GM21526 (cell line): Measurements from ENCODE around the gene PPP2R5D.
A peak's percentile ranks its signal among the peaks of the same experiment; 100 is the strongest.

Experiments used
- ATAC-seq: cut with Tn5 transposase; IDR thresholded peaks from one replicate; pipeline ENCODE4 v1.9.1; 2021; ENCODE audit warnings: moderate library complexity; ENCODE audit not compliant: unreplicated experiment, low FRiP score

PPP2R5D gene

DNA sequence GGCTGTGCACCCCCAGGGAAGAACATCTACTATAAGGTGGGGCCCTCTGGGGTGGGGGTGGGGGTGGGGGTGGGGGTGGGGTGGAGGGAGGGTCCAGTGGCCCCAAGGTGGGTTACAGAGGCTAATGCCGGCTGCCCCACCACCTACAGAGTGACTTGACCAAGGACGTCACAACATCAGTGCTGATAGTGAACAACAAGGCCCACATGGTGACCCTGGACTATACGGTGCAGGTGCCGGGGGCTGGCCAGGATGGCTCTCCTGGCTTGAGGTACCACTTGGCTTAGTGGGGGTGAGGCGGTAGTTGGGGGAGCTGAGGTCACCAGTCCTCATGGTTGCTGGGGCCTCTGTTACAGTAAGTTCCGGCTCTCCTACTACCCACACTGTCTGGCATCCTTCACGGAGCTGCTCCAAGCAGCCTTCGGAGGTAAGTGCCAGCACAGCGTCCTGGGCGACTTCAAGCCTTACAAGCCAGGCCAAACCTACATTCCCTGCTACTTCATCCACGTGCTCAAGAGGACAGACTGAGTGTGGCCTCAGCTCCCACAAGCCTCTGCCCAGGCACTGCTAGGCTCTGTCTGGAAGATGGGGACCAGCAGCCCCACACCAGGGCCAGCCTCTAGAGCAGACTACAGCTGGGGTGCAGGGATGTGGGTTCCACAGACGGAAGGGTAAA lies 21.1 kb upstream of the PPP2R5D start:
- no peak for ATAC-seq

DNA sequence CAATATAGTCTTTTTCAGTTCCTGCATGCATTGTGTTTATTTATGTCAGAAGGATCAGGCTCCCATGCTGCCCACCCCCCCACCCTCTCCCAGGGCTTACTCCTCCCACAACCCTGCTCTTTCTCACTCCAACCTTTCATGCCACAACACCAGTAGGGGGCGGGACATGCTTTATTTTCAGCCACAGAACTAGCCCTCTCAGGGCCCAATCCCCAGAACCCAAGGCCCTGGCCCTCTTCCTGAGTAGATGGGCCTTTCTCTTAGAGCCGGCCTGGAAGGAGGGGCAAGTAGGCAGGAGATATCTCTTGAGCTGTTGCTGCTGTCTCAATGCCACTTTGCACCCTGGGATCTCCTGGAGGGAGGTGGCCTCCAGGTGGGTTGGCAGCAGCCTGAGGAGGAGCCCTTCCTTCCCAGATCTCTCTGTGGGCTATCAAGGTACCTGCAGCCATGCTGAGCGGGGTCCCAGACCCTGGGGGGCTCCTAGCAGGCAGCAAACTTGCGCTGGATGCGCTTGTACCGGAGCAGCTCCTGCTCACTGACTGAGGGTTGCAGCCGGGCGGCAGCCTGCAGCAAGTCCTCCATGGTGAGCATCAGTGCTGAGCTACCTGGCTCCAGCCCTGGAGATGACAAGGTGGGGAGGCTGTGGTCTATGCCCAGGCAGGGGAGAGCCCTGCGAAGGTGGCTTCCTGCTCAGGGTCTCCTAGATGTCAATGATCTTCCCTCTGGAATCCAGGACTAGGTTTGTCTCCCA lies 20.3 kb upstream of the PPP2R5D start:
- no peak for ATAC-seq

DNA sequence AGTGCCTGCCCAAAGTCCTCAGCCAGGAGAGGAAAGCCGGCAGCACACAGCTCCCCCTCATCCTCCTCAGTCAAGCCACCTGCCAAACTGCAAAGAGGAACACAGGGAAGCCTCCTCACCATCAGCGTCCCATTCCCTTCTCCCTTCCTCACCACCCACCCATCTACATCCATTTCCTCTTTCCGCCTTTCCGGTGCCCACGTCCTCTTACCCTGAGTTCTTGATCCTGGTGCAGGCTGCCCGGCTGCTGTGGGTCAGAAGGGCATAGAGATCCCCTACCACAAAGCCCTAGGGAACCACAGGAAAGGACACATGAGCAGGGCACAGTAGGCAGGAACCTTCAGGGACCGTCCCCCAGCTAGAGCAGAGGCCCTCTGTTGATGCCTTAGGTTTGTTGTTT lies 17.8 kb upstream of the PPP2R5D start:
- no peak for ATAC-seq

DNA sequence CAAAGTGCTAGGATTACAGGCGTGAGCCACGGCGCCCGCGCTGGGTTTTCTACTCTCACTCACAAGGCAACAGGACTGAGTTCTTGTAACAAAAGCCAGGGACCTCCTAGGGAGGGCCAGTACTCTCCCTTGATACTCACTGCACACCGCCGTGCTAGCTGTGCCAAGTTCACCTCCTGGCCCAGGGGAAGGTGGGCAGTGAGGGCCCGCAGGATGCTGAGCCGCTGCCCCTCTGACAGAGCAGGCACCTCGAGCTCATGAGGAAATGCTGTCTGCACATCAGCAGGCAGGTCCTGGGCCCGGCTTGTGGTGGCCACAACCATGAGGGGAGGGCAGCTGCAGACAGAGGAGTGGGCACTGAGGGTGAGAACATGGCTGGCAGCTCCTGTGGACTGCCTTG lies 17.1 kb upstream of the PPP2R5D start:
- no peak for ATAC-seq

DNA sequence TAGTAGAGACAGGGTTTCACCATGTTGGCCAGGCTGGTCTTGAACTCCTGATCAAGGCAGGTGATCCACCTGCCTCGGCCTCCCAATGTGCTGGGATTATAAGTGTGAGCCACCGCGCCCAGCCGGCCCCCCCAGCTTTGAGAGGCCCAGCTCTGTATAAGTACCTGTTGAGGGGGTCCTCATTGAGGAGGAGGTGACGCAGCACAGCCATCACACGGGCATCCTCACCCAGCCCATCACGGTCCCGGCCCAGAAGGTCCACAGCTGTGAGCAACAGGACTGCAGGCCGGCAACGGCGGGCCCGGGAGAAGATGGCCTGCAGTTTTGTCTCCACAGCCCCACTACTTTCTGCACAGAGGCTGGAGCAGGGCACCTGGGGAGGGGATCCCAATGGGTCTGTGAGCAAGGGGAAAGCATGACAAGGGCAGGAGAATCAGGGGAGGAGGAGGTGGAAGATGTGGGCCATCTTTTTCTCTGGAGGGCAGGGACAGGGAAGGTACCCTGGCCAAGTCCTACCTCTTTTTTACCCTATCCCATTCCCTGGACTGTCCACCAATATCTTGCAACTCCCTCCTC lies 16.2 kb upstream of the PPP2R5D start:
- ATAC-seq = no peak

DNA sequence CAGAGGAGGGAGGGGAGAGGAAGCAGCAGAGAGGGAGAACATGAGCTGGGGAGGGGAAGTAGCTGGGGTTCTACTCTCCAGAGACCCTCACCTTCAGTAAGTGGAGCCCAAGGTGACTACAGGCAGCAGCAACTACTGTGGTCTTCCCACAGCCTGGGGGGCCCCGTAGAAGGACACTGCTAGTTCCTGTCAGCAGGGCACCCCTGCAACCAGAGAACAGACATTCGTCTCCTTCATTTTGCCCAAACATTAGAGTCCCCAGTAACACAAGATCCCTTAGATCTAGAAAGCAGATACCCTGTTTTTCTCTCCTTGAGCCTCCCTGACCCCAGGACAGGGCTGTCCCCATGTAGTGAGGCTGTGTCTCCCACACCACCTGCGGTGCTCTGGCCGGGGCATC lies 15.6 kb upstream of the PPP2R5D start:
- no peak for ATAC-seq

DNA sequence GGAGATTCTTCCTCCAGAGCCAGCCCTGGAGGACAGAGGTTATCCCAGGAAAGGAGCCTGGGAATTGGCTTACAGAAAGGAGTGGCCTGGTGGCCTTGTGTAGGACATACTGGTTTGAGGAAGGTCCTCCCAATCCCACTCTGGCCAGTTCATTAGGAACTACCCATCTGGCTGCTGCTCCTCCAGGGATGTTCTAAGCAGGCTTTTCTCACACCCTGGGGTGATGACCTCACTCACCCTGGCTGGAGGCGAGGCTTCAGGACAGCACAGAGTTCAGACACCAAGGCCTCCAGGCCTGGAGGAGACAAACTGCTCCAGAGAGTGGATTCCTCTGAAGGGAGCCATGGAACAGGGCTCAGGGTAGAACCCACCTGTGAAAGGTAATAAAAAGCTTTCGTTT lies 14.9 kb upstream of the PPP2R5D start:
- no peak for ATAC-seq

DNA sequence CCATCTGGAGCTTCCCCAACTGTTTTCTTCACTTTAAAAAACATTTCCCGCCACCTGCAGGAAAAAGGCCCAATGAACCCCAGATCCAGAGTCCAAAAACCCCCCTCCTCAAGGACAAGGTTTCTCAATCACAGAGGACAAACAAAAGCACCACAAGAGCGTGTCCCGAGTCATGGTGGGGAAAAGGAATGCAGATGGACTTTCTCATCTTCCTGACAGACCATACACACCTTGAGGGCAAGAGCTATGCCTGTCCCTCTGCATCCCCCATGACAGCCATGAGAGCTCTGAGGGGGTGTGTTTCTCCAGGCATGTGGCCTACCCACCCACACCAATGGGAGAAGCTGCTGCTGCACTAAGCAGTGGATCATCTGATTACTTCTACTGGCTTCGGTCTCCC lies 14.4 kb upstream of the PPP2R5D start:
- ATAC-seq = no peak

DNA sequence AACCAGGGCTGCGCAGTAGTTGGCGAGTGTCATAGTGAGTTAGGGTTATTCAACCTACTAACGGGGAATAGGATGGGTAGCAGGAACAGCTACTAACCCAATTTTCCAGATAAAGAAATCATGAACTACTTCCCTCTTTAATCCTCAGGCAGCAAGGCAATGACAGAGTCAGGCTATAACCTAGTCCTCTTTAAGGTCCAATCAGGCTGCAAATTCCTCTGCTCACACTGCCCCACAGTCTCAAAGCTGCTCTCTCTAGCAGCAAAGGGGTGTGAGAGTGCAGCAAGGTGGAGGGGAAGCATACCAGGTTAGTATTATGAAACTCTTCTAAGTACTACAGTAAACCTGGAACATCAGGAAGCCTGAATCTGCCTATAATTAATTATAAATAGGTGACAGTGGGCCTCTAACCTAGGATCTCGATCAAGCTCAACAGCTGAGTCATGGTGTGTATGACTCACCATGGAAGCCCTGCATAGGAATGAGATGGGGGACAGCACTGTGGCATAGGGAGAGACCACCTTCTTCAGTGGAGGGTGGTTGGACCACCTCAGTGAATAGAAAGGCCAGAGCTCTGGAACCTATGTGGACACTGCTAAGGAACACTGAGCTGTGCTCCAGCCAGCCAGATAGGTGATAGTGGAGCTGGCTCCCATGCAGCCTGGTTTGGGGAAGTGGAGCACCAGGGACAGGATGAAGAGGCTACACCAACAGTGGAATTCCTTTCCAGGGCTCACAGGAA lies 13.3 kb upstream of the PPP2R5D start:
- no peak for ATAC-seq

DNA sequence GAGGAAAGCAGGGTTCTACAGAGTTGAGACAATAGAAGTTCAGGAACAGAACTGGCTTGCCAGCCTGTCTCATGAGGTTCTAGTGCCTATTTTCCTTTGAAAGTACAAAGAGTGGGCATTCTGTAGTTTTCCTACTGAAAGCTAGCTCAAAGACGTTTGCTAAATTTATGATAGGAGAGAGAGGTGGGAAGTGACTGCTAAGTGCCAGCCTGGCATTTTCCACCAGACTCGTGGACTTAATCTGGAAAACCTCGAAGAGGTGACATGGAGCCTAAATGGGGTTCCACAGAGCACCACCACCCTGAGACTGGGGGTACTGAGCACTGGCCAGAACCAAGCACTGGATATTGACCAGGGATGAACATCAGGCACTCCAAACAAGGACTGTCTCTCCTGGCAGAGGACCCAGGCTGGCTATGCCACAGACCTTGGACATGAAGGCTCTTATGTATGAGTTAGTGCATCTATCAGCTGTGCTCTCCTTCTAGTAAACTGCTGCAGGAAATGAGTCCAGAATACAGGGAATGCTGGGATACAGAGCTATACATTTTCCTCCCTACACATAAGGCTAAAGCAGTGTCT lies 12.5 kb upstream of the PPP2R5D start:
- ATAC-seq = no peak

DNA sequence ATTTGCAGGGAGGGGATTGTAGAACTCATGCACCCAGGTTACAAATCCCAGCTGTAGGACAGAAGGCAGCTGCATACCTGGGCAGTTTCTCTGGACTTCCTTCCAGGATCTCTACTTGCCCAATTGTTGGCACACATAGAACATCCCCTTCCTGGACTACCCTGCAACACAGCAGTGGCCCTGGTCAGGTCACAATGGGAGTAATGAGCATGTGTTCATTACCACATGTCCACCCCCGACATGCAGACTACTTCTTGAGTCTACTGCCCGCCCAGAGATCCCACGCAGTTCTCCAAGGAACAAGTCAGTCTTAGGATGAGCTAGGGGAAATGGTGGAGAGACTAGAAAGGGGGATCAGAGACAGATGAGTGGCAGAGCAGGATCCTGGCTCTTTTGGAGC lies 10.4 kb upstream of the PPP2R5D start:
- no peak for ATAC-seq

DNA sequence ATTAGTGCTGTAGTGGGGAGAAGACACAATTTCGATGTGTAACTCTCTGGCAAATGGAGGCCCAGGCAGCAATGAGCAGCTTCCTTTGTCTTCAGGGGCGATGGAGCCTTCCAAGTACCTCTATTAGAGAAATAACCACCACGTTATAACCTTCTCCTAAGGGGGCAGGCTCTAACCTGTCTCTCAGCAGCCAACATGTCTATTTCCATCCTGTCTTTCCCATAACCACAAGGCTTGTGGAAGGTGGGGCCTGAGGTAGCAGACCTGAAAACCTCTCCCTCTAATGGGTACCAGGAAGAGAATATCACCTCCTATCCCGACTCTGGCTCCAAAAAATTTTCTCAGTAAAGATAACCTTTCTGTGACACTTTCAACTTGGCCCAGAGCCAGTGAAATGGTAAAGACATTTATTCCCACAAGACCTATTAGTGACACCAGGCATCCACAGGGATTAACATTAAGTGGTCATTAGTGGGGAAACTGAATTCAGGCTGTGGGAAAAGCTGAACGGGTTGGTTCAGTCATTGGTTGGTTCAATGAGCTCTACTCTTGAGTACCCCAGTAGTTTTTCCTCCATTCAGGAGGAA lies 9.4 kb upstream of the PPP2R5D start:
- no peak for ATAC-seq

DNA sequence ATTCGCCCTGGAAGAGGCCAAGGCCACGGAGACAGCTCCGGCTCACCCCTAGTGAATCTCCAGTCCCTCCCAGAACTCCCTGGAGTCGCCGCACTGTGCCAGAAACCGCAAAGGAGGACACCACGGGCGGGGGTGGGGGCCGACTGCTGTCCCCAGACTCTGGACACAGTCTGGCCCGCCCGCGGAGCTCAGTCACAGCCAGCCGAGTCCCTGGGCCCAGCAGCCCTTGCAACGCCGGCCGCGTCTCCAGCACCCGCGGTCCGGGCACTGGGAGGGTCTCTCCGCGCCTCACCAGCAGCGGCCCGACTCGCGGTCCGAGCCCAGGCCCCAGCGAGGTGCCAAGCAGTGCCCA lies 5.9 kb upstream of the PPP2R5D start:
- no peak for ATAC-seq

DNA sequence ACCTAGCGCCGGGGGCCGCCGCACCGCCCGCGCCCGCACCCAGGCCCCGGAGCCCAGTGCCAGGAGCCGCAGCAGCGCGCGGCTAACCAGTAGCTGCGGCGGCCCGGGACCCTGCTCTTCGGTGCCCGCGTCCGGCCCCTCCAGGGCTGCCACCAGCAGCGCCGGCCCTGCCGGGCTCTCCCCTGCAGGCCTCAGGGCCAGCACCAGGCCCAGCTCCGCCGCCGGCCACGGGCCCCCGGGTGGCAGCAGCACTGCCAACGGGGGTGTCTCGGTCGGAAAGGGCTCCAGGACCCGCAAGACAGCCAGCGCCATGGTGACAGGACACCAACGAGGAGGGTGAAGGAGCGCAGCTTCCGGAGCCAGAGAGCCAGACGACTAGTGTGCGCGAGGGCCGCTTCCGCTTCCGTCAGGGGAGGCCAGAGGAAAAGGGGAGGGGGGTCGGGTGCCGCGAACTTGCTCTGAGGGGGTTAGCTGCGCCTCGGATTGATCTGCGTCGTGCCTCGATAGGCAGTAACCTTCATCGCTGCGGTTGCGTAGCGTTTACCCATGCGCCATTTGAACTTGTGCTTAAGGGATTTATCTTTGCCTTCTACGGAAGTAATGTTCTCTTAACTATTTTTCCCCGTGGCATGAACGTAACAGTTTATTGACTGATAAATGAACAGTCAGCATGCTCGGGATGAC lies 5.4 kb upstream of the PPP2R5D start, which contains the start of gene PEX6:
TSS of gene PEX6 (minus strand) at position 343 of the 684 bp plus-strand sequence. CDS start at position 312, 31 bp downstream.
- ATAC-seq = peak; percentile 71

DNA sequence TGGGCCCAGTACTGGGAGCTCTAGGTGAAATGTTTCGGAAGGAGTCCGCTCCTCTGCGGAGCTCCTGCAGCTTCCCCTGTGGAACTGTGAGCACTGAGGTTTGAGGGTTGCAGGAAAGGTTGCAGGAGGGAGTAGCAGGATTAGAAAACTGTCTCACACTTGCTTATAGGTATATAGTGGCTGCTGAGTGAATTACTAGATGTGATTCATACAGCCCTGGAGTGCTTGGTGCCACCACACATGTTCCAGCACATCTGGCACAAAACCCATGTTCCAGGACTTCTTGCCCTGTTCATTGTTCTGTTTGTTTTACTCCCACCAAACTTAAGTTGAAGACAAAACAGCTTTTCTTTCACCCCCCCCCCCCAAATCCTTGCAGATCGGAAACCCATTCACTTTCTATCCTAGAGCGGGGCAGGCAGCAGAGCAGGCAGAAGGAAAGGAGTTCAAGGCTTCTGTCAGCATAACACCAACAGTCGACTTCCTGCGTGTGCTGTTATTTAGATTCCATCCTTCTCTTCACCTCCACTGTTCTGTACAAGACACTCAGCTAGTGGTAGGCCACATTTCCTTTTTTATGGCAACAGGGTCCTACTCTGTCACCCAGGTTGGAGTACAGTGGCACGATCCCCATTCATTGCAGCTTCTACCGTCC lies 4.7 kb upstream of the PPP2R5D start:
- ATAC-seq = peak; percentile 1

DNA sequence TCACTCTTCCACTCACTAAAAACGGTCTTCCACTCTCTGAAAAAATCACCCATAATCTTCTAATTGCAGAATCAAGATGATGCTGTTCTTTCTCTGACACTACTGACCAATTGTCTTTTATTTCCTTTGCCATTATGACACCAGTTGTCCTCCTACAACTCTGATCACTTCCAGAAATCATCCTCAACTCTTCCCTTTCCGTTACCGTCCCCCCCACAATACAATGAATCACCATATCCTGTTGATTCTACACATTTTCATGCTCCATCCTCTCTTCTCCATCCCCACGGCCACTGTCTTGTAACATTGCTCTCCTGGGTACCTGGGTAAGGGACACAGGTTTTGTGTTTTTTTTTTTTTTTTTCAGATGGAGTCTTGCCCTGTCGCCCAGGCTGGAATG lies 2.5 kb upstream of the PPP2R5D start:
- no peak for ATAC-seq

DNA sequence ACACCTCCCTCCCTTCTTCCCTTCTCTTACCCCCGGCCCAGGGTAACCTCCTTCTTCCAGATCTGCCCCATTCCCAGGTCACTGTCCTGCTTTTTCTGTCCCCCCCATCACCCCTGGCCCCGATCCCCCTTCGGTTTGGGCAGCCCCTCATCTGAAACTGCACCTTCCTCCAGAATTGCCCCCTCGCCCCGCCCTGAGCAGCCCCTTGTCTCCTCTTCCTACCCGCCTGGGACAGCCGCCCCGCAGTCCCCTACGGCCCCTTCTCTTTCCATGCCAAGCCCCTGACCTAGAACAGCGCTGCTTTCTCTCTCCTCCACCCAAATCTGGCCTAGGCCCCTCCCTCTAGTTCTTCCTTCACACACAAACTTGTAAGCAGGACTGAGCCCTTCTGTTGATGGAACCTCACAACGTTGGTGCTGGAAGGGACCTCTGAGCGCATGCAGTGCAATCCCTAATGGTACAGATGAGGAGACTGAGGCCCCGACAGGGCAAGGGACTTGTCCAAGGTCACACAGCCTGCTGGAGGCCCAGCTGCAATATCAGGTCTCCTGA lies 630 bp downstream of the PPP2R5D start:
- ATAC-seq = no peak

DNA sequence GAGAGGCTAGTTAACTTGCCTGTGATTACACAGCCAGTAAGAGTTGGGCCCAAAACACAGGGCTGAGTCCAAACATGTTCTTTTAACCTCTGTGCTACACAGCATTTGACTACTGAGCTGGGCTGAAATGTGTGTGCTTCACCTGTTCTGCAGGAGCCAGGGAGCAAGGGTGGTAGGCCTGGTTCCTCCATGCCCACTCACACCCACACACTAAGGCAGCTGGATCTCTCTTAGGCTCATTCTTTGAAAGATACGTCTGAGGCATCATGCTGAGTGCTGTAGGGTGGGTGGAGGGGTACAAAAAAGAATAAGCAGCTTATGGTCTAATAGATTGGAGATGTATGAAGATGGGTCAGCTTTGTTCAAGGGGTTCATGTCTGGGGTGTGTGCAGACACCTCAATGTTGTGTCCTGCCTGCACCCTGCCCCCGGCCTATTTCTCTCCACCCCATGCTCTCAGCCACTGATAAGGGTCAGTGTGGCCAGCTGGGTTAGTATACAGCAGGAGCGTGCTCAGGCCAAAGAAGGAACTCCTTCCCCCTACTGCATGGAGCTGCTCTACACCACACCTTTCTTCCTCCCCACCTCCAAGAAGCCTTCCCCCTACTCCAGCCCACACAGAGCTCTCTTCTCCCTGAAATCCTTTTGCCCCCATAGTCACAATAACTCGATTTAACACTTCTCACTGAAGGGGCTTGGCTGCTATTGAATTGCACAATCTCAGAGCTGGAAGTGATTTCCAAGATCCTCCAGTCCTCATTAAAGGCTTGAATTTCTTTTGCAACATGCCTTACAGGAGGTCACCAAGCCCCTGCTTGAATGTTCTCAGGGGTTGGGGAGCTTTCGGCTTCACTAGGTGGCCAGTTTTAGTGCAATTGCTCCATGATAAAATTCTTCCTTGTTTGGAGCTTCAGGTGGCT lies 3.4 kb downstream of the PPP2R5D start:
- no peak for ATAC-seq
